Measurements from ENCODE around the gene USP37.
A peak's percentile ranks its signal among the peaks of the same experiment; 100 is the strongest.
"Not testable (repeated sequence)": the region's sequence is repeated elsewhere in the genome, so short reads cannot be mapped to it uniquely, and the experiment has no call there.

The USP37 gene

DNA sequence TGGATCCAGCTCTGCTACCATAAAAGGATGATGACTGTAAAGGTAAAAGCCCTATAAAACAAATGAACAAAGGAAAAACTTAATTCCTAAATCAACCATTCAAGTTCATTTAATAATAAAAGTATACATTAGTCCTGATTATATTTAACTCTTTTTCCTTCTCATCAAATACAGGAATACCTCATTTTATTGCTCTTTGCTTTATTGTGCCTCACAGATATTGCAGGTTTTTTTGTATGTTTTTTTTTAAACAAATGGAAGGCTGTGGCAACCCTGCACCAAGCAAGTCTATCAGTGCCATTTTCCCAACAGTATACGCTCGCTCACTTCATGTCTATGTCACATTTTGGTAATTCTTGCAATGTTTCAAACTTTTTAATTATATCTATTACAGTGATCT, 38.2 kb downstream of the USP37 start:
- H3K4me3 ChIP-seq (ENCODE audit: low read length) = no peak overlapping the region
- TF ChIP-seq, protein P1, sequence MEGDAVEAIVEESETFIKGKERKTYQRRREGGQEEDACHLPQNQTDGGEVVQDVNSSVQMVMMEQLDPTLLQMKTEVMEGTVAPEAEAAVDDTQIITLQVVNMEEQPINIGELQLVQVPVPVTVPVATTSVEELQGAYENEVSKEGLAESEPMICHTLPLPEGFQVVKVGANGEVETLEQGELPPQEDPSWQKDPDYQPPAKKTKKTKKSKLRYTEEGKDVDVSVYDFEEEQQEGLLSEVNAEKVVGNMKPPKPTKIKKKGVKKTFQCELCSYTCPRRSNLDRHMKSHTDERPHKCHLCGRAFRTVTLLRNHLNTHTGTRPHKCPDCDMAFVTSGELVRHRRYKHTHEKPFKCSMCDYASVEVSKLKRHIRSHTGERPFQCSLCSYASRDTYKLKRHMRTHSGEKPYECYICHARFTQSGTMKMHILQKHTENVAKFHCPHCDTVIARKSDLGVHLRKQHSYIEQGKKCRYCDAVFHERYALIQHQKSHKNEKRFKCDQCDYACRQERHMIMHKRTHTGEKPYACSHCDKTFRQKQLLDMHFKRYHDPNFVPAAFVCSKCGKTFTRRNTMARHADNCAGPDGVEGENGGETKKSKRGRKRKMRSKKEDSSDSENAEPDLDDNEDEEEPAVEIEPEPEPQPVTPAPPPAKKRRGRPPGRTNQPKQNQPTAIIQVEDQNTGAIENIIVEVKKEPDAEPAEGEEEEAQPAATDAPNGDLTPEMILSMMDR (conservative IDR thresholded peaks at IDR 0.05; ENCODE audit: low read depth, low read length) = no peak
- no peak for DNase-seq (ENCODE audit: low read depth)

DNA sequence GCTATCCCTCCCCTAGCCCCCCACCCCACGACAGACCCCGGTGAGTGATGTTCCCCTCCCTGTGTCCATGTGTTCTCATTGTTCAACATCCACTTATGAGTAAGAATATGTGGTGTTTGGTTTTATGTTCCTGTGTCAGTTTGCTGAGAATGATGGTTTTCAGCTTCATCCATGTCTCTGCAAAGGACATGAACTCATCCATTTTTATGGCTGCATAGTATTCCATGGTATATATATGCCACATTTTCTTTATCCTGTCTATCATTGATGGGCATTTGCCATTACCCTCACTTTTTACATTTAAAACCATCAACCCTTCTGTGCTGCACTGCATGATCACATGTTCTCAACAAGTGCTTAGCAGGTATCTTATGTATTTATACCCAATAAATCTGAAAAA, 39.7 kb downstream of the USP37 start:
- DNase-seq (ENCODE audit: low read depth); H3K4me3 ChIP-seq (ENCODE audit: low read length): not testable (repeated sequence)

DNA sequence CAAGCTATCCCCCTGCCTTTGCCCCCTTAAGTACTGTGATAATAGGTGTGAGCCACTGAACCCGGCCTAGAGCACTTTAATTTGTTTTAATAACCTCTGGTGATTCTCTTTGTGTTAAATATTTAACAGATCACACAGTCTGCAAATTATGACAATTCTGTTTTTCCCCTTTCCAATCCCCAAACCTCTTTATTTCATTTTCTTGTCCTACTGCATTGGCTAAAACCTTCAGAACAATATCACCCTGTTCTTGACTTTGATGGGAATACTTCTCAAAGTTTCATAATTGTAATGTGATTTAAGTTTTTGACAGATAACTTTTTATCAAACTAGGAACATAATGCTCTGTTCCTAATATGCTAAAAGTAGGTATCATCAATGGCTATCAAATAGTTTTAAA, 44.5 kb downstream of the USP37 start:
- DNase-seq (ENCODE audit: low read depth) = no peak
- TF ChIP-seq, protein P1 (conservative IDR thresholded peaks at IDR 0.05; ENCODE audit: low read depth, low read length) = no peak
- H3K4me3 ChIP-seq (ENCODE audit: low read length) = no peak overlapping the region

DNA sequence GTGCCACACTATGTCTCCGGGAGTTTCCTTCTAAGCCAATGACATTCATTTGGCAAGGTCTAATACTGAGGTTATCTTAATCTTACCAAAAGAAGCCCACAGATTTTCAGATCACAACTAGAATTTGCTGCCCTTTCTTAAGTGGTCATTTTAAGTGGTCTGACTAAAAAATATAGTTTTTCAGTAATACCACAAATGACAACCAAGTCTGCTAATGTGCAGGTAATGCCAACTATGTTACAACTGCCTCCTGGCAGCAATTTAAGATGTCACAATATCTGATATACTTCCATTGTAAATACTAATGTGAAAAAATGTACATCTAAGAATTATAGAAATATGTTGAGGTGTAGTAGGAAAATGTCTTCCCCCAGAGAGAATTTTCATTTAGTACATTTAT, 49.3 kb downstream of the USP37 start:
- H3K4me3 ChIP-seq (ENCODE audit: low read length) = no peak overlapping the region
- TF ChIP-seq, protein P1 (conservative IDR thresholded peaks at IDR 0.05; ENCODE audit: low read depth, low read length) = no peak
- DNase-seq (ENCODE audit: low read depth) = no peak

DNA sequence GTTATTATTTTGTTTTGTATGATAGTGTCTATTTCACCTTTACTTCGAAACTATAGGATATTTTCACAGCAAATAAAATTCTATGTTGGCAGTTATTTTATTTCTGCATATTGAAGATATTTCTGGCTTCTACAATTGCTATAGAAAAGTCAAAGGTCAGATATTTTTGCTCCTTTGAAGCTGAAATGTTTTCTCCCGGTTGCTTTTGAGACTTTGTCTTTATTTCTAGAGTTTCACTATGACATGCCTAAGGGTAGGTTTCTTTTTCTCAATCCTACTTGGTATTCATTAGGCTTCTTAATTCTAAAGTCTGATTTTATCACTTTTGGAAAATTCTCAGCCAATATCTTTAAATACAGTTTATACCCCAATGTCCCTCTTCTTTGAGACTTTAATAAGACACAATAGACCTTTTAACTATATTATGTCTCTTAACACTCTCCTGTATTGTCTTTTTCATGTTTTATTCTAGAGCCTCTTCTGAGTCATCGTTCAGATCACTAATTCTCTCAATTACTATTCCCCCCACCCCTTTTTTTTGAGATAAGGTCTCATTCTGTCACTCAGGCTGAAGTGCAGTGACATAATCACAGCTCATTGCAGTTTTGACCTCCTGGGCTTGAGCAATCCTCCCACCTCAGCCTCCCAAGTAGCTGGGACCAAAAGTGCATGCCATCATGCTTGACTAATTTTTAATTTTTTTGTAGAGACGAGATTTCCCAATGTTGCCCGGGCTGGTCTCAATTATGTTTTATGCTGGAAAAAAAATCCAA, 50.5 kb downstream of the USP37 start:
- H3K4me3 ChIP-seq (ENCODE audit: low read length) = no peak overlapping the region
- DNase-seq (ENCODE audit: low read depth) = no peak
- TF ChIP-seq, protein P1 (conservative IDR thresholded peaks at IDR 0.05; ENCODE audit: low read depth, low read length) = no peak

DNA sequence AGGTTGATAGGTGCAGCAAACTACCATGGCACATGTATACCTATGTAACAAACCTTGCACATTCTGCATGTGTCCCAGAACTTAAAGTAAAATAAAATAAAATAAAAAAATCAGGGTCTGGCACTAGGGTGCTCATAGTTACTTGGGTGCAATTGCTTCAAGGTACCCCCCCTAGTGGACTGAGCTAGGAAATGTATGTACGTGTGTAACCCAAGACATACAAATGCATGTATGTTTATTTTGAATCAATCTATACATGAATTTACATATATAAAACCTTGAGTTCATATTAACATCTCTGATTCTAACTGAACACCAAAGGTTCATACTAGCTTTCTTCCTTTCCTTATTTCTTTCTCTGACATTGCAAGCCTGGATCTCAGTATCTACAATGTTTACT, 51.5 kb downstream of the USP37 start:
- TF ChIP-seq, protein P1 (conservative IDR thresholded peaks at IDR 0.05; ENCODE audit: low read depth, low read length) = peak; percentile 46
- H3K4me3 ChIP-seq (ENCODE audit: low read length) = no peak overlapping the region
- DNase-seq (ENCODE audit: low read depth) = no peak

DNA sequence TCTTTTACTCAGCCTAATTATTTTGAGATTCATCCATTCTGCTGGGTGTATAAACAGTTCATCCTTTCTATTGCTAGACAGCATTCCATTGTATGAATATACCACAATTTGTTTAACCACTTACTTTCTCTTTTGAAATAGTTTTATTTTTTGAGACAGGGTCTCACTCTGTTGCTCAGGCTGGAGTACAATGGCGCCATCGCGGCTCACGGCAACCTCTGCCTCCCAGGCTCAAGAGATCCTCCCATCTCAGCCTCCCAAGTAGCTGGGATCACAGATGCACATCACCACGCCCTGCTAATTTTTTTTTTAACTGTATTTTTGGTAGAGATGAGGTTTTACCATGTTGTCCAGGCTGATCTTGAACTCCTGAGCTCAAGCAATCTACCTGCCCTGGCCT, 54.5 kb downstream of the USP37 start:
- H3K4me3 ChIP-seq (ENCODE audit: low read length) = no peak overlapping the region
- TF ChIP-seq, protein P1 (conservative IDR thresholded peaks at IDR 0.05; ENCODE audit: low read depth, low read length) = no peak
- no peak for DNase-seq (ENCODE audit: low read depth)

Measured in retinal pigment epithelial cell (primary cell).